Measurements from ENCODE around the gene SLIT3.

GRCh38 chr5:168786147-168786546 is 514.8 kb downstream of the SLIT3 start:
- TF ChIP-seq CTCF (IDR thresholded peaks at IDR 0.05; ENCODE audit: low read depth, low read length, poor library complexity, severe bottlenecking): no peak
- TF ChIP-seq EZH2phosphoT487 (IDR thresholded peaks at IDR 0.05; ENCODE audit: borderline replicate concordance, low read length): no peak

Data from DOHH2 (cell line).